Activated T-helper 9 cell treated with anti-CD3 and anti-CD28 coated beads, Interleukin-2, amount 50 U/mL, for 16 hours (primary cell): Measurements from ENCODE around the gene ZNF157.
"Not testable (repeated sequence)": the region's sequence is repeated elsewhere in the genome, so short reads cannot be mapped to it uniquely, and the experiment has no call there.

Experiments
- DNase-seq: peaks from one replicate; pipeline ENCODE4 v3.0.0-alpha.2; 2020; ENCODE audit warnings: low read depth

Gene ZNF157

DNA sequence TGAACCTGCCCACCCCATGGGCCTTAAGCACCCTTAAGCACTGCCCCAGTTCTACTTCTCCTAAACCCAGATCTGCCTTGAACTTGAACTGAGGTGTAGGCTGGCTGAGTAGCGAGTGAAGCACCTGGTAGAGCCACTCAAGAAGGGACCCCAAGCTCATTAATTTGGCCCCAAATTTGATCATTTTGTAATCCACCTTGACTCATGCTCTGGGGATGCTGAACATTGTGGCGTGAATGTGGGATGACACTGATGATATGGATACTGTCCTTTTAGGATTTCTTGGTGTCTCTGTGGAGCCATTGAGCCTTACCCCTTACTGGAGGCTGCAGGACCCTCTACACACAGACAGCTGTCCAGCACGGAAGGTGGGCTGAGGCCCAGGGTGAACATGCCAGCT lies at the start of gene ZNF157:
TSS of gene ZNF157 (plus strand) at position 301 of the 400 bp plus-strand sequence. CDS start at position 392, 91 bp downstream.
- no peak for DNase-seq

DNA sequence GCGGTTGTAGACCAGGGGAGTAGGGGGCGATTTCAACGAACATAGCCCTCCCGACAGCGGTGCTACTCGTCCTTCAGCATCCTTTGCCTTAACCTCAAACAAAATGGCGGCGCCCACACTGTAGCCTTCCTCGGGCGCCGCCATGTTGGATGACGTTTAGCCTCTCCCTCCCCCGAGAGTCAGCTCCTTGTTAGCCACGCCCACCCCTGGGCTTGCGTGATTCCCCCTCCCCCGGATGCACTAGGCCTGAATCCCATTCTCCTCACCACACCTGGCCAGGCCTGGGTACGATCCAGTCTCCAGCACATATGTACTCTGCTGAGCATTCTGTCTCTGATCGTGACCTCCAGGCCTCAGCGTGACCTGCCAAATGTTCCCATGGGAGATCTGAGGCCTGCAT lies 49.0 kb upstream of the ZNF157 start:
- no peak for DNase-seq

DNA sequence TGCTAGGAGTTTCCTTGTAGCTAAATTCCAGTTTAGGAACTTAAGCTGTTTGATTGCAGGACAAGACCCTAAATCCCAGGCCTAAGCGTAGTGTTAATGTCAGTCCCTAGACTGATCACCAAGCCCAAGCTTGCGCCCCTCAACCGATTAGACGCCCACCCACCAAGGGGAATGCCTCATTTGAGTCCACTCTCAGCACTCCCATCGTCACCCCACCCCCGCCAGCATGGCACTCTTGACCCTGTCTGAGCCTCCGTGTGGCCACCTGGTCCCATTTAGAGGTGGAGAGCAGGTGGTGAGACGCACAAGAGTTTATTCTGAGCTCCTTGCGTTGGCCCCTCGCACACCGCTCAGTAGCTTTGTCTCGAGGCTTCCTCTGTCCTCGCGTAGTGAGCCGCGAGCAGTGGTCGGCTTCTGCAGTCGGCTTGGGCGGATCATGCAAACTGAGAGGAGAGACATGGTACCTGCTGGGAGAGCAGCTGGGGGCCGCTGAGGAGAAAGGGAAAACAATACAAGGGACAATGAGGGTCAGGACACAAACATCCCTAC lies 48.5 kb upstream of the ZNF157 start:
- DNase-seq: no peak

DNA sequence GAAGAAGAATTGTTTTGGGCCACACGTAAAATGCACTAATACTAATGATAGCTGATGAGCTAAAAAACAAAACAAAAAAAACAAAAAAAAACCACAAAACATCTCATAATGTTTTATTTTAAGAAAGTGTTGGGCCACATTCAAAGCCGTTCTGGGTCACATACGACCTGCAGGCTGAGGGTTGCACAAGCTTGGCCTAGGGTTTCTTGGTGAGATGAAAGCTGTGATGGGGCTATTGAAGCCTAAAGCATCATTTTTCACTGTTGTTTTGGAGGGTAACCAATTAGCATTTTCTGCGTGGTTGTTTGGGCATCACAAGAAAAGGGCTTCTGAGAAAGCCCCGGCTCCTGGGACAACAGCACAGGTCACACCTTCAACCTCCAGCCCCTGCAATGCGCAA lies 42.5 kb upstream of the ZNF157 start:
- DNase-seq: no peak

DNA sequence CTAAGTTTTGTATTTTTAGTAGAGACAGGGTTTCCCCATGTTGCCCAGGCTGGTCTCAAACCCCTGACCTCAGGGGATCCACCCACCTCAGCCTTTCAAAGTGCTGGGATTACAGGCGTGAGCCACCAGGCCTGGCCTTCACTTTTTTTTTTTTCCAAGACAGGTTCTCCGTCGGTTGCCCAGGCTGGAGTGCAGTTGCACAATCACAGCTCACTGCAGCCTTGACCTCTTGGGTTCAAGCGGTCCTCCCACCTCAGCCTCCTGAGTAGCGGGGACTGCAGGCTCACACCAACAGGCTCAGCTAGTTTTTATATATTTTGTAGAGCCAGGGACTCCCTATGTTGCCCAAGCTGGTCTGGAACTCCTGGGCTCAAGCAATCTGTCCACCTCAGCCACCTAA lies 37.6 kb upstream of the ZNF157 start:
- not testable (repeated sequence) for DNase-seq

DNA sequence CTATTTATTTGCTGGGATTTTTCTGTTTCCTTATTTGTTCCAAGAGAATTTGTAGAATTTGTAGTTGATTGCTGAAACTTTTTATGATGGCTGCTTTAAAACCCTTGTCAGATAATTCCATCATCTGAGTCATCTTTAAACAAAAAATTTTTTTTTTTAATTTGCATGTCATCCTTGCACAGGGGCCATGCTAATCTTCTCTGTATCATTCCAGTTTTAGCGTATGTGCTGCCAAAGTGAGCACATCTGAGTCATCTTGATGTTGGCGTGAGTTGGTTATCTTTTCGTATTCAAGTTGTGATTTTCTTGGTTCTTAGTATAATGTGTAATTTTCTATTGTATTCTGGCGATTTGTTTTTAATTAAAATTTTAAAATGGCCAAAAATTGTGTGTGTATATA lies 18.7 kb upstream of the ZNF157 start:
- DNase-seq: no peak

DNA sequence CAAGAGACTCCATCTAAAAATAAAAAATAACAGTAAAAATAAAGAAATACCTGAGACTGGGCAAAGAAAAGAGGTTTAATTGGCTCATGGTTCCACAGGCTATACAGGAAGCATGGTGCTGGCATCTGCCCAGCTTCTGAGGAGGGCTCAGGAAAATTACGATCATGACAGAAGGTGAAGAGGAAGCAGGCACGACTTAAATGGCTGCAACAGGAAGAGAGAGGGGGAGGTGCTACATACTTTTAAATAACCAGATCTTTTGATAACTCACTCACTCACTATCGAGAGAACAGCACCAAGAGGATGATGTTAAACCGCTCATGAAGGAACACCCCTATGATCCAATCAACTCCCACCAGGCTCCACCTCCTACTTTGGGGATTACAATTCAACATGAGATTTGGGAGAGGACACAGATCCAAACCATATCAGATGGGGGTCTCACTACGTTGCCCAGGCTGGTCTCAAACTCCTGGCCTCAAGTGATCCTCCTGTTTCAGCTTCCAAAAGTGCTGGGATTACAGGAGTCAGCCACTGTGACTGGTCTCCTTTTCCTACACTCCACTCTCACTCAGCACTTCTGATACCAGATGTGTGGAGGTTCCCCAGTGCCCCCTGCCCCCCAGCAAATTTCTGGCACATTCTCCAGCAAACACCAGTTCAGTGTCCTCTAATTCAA lies 11.9 kb upstream of the ZNF157 start:
- DNase-seq: no peak

DNA sequence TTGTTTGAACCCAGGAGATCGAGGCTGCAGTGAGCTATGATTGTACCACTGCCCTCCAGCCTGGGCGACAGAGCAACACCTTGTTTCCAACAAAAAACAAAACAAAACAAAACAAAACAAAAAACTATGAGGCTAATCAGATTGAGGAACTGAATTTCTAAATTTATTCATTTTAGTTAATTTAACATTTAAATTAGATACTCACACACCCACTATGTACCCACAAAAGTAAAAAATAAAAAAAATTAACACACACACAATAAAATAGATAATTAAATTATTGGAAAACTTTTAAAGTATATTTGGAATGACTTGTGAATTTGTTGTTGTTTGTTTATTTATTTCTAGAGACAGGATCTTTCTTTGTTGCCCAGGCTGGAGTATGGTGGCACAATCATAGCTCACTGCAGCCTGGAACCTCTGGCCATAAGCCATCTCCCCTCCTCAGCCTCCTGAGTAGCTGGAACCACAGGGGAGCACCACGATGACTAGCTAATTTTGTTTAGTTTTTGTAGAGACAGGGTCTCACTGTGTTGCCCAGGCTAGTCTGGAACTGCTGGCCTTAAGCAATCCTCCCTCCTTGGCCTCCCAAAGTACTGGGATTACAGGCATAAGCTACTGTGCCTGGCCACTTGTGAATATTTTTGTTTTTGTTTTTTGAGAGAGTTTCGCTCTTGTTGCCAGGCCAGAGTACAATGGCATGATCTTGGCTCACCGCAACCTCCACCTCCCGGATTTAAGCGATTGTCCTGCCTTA lies 9.8 kb upstream of the ZNF157 start:
- no peak for DNase-seq

DNA sequence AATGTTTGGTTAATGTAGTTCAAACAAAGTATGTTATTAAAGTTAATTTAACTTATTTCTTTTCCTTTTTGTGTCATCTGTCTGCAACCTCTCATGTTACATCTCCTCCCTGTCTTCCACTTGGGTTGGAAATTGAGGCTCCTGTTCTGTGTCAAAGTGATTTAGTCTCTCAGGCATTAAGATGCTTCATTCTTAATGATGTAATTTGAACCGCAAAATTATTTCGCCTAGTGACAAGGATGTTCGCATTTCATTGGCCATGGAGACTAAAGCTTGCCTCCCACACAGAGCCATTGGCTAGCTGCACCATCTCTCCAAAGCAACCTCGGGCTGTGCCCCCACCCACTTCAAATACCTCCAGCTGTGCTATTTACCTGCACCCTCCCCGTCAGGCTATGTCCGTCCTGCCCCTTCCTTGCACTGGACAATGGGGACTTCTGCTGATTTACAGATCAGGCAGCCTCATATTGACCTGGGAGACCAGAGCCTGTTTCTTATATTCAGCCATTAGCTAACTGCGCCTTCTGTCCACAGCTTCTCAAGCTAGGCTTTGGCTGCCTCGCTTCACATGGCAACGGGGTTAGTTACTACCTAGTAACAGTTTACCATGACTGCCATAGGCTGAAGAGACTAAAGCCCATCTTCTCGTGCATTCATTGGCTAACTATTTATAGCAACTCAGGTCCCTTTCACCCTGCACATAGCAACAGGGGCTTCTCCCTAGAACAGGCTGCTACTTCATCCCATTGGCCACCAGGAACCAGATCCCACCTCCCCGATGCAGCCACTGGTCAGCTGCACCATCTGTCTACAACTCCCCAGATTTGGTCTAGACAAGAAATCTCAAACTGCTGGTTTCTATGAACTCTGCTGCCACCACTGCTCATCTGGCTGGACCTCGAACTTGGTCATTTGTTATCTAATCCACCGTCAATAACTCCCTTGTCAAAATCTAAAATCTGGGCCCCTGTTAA lies 8.6 kb upstream of the ZNF157 start:
- no peak for DNase-seq

DNA sequence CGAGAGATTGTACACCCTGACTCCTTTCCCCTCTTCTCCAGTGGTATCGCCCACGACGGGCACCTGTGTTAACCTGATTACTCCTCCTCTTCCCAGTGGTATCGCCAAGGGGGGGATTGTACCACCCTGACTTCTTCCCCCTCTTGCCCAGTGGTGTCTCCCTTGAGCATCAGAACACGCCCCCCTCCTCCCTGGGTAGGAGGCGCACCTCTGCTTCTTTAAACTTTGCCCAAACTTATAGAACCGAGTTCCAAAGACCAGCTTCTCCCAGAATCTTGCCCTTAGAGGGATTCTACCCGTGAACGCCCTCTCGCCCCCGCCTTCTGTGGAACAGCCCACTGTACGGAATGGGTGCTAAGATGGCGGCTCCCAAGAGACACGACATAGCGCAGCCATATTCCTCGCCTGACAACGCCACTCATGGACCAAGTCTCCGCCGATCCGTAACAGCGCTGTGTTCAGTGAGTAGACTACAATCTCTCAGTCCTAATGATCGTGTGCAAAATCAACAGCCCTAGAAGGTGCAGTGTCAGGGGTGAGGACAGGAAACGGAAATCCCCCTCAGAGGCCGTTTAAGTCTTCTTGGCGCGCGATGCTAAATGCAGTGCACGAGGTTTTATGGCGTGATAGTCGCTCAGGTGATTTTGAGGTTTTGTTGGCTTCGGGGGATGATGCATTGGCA lies 4.2 kb upstream of the ZNF157 start:
- DNase-seq: peak; percentile 48

DNA sequence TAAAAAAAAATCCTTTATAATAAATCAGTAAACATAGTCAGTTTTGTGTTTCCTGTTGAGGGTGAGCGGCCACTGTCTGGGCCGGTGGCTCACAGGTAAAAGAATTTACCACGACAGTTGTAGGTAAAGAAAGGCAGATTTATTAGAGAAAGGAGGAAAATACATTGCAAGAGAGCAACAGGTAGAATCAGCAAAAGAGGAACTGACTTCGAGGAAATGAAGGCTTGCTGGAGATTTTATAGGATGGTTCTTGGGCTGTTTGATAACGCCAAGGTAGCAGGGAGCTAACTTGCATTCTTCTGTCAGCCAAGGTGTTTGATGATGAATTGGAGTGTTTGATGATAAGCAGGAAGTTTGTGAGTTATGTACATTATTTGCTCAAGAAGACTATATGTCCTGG lies 2.8 kb downstream of the ZNF157 start:
- no peak for DNase-seq

DNA sequence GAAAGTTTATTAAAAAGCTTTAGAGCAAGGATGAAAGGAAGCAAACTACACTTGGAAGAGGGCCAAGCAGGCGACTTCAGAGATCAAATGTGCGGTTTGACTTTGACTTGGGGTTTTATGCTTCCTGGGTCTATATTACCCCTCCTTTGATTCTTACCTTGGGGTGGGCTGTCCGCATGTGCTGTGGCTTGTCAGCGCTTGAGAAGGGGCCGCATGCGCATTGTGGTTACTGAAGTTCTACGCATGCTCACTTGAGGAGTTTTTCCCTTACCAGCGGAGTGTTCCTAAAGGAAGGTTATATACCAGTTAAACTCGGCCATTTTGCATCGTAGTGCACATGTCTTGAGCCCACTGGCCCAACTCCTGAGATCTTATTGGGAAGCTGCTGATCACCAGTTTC lies 9.9 kb downstream of the ZNF157 start:
- DNase-seq: peak; percentile 44

DNA sequence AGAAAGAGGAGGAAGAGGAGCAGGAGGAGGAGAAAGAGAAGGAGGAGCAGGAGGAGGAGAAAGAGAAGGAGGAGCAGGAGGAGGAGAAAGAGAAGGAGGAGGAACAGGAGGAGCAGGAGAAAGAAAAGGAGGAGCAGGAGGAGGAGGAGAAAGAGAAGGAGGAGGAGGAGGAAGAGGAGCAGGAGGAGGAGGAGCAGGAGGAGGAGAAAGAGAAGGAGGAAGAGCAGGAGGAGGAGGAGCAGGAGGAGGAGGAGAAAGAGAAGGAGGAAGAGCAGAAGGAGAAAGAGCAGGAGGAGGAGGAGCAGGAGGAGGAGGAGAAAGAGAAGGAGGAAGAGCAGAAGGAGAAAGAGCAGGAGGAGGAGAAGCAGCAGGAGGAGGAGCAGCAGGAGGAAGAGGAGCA lies 10.5 kb downstream of the ZNF157 start:
- not testable (repeated sequence) for DNase-seq

DNA sequence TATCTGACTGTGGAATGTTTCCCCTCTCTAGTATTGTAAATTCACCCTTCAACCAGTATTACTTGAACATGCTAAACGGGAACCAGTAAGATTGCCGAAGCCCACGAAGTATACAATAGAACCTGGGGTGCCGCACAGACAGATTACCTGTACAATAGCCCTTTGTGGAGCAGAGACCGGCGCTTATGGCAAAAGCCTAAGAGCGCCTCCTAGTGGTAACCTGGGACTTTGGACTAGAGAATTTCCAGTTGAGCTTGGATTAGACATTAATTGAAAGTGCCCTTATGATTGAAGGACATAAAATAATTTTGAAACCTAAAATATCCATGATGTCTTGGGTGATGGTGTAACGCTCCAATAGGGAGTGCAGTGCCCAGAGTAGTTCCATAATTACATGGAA lies 14.1 kb downstream of the ZNF157 start:
- peak; percentile 56 for DNase-seq

DNA sequence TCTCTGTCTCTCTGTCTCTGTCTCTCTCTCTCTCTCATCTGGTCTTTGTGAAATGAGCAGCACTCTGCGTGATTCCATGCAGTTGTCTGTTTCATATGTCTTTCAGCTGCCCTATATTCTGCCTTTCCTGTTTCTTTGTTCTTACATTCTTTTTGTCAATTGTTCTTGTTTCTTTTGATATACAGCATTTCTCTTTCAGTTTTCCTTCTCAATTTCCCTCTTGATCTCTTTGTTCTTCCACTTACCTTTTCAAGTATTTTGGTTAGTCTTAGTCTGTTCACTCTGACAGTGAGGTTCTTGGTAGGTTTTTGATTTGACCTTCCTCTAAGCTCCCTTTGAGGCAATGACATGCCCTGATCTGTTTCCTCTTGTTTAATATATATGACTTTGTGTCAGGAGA lies 20.4 kb downstream of the ZNF157 start:
- no peak for DNase-seq

DNA sequence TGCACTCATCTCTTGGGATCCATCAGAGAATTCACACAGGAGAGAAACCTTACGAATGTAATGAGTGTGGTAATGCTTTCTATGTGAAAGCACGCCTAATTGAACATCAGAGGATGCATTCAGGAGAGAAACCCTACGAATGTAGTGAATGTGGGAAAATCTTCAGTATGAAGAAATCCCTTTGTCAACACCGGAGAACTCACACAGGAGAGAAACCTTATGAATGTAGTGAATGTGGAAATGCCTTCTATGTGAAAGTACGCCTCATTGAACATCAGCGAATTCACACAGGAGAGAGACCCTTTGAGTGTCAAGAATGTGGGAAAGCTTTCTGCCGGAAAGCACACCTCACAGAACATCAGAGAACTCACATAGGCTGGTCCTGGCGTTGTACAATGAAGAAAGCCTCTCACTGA lies 42.8 kb downstream of the ZNF157 start:
- no peak for DNase-seq

DNA sequence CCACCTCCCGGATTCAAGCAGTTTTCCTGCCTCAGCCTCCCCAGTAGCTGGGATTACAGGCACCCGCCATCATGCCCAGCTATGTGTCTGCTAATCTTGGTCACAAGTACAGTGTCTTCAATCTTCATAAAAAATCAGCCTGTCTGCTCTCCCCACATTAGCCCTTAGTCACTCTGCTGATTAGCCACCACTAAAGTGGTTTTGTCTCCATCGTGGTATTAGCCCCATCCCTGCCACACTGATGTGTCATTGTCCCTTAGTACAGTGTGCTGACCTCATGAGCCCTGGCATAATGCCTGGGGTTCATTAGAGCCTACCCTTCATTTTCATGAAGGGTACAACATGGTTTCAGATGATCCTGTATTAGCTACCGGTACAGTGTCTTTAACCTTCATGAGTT lies 49.9 kb downstream of the ZNF157 start:
- DNase-seq: no peak

DNA sequence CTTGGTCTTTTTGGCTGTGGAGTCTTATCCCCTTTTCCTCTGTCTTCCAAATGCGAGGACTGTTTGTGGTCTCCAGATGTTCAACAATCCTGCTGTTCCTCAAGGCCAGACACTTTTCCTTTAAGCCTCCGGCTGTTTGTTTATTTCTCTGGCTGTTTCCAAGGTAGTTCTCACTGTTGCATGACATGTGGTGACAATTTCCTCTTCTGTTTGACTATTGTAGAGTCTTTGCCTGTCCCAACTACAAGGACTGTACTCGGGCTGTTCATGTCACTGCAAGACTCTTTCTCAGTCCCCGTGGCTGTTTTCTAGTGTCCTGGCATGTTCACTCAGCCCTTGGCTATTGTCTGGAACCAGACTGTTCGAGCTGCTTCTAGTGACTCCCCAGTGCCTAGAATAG lies 50.6 kb downstream of the ZNF157 start:
- DNase-seq: no peak

DNA sequence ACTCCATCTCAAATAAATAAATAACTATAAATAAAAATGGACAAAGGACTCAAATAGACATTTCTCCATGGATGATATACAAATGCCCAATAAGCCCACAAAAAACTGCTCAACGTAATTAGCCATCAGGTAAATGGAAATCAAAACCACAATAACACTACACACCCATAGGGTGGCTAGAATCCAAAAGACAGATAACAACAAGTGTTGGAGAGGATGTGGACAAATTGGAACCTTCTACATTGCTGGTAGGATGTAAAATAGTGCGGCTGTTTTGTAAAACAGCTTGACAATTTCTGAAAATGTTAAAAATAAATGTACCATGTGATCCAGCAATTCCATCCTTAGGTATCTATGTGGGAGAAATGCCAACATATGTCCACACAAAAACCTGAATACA lies 52.1 kb downstream of the ZNF157 start:
- no peak for DNase-seq

DNA sequence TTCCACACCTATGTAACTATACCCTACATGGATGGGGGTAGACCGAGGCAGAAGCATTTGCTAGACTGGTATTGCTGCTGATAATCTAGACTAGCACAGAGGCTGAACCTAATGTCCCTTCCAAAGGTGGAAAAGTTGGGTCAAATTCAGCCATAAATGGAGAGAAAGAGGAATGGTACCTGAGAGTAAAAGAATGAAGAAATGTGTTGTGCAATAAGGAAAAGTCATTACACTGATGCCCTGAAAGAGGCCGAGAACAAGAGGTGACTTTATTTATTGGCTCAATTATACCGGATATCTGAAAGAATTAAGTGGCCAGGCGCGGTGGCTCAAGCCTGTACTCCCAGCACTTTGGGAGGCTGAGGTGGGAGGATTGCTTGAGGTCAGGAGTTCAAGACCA lies 60.5 kb downstream of the ZNF157 start:
- no peak for DNase-seq

DNA sequence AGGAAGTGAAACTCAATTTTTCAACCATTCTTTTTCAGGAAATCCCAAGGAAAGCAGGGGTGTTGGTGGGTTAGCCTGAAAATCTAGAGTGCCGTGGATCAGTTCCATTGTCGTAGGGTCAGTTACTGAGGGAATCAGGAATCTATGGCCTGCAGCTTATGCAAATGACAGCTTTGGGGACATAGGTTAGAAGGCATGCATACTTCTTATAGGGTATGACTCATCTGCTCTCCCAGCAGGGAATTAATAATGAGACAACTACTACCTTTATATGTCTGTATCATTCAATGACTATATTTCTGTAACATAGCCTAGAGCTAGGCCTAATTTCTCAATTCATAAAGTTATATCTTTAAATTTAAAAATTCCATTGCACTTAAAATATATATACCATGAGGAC lies 76.1 kb downstream of the ZNF157 start:
- DNase-seq: no peak

DNA sequence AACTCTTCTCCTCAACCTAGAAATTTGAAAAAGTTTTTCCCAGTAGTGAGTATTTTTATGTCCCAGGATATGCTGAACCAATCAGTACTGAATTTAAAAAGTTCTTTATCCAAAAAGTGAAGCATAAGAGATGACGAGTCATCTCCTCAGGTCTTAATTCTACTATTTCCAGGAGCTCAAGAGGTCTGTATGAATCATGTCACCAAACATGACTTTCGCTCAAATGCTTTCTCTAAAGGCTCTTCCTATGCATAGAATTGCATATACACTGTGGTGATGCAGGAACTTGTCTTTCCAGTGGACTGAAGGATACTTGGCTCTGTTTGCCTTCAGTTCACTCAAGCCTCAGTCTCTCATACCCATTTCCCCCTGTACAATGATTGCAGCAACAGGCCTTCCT lies 76.6 kb downstream of the ZNF157 start:
- DNase-seq: no peak
